ENCODE measurements around the gene CAPN2.

DNA sequence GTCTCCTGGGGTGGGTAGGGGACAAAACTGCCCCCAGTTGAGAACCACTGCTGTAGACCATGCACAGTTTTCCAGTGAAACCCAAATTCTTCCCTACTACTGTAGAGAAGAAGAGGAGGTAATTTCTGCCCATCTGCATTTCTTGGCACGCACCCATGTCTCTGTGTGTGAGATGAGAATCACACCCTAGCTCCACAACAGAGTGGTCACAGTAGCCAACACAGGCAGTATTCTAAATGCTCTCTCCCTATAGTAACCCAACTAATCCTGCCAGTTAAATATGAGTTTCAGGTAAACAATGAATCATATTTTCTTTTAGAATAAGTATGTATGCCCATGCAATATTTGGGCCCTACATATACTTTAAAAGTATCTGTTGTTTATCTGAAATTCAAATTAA is 1.2 kb upstream of the CAPN2 start:
- no peak for TF ChIP-seq GATA2 (IDR thresholded peaks at IDR 0.05; ENCODE audit: low read depth, low read length)
- TF ChIP-seq GATA3 (IDR thresholded peaks at IDR 0.05; ENCODE audit: low read depth, low read length), result no peak

All from SH-SY5Y (cell line).